ENCODE data around the gene RAB11FIP3.

Gene RAB11FIP3

DNA sequence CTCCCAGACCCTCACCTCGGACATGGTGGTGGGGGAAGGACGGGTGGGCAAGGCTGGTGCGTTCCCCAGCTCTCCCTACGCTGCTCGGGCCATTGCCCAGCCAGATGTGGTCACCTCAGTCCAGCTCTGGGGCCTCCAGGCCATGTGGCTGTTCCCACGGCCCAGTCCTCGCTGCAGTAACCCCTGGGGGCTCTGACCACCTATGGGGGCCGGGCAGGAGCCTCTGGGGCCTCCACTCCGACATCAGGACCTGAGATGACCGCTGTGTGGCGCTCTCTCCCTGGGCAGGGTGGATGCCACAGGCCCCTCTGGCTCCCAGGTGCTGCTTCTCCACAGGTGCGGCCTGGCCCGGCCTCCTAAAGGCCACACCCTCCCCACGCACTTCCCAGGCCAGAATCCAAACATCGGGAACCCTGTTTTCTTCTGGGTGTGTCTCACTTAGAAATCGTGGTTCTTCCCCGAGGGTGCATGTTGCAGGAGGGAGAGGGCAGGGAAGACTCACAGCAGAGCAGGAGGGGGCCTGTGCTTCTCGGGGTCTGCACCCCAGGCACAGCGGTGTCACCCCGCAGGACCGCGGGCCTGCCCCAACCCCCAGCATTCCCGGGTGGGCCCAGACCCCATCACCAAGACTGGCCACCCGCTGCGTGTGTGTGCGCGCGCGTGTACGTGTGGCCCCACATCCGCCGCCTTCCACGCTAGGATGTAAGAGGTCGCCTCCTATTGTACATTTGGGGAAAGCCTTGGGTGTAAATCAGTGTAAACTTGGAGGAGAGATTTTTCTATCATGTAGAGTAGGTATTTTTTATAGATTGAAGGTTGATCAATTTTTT lies 96.1 kb downstream of the RAB11FIP3 start:
- no peak for DNase-seq

DNA sequence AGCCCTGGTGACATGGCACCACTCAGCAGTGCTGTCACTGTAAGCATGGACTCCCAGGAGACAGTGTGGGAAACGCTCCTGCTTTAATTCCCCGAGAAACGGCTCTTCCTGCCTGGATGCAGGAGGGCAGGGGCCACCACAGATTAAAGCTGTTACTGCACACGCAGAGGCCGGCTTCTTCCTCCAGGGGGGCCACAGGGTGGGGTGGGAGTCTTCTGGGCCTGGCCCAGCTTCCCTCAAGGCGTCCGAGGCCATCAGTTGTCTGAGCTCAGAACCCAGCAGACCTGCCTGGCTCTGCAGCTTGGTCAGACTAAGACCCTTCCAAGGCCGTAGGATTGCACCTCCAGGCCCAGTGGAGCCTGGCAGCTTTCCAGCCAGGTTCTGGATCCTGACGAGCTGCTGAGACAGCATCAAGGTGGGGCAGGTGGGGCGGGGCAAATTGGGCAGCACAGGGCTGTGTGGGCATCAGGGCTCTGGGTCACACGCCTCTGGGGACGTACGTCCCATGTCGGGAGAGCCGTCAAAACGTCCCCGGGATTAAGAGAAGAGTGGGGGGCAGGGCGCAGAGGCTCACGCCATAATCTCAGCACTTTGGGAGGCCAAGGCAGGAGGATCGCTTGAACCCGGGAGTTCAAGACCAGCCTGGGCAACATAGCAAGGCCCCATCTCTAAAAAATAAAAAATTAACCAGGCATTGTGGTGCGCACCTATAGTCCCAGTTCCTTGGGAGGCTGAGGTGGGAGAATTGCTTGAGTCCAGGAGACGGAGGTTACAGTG lies 97.1 kb downstream of the RAB11FIP3 start:
- no peak for DNase-seq

DNA sequence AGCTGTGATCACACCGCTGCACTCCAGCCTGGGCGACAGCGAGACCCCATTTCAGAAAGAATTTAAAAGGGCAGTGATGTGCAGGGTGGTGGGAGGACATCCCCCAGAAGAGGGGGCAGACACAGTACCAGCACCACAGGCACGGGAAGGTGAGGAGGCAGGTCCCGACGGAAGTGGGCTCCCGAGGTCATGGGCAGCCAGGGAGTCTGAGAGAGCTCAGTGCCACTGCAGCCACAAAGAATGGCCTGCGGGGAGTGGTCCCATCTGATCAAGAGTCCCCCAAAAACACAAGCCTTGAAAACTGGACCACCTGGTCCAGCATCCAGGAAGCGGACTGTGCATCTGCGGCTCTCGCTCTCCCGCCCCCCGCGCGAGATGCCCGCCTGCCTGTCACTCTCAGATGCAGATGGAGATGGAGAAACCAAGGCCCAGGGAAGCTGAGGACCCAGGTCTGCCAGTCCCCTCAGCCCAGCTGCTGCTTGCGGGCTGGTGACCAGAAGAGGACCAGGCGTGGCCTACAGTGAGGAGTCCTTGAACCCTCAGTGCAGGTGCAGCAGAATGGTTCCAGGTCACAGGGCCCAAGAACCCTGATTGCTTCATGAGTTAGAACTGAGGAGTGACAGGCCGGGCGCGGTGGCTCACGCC lies 97.8 kb downstream of the RAB11FIP3 start:
- no peak for DNase-seq

DNA sequence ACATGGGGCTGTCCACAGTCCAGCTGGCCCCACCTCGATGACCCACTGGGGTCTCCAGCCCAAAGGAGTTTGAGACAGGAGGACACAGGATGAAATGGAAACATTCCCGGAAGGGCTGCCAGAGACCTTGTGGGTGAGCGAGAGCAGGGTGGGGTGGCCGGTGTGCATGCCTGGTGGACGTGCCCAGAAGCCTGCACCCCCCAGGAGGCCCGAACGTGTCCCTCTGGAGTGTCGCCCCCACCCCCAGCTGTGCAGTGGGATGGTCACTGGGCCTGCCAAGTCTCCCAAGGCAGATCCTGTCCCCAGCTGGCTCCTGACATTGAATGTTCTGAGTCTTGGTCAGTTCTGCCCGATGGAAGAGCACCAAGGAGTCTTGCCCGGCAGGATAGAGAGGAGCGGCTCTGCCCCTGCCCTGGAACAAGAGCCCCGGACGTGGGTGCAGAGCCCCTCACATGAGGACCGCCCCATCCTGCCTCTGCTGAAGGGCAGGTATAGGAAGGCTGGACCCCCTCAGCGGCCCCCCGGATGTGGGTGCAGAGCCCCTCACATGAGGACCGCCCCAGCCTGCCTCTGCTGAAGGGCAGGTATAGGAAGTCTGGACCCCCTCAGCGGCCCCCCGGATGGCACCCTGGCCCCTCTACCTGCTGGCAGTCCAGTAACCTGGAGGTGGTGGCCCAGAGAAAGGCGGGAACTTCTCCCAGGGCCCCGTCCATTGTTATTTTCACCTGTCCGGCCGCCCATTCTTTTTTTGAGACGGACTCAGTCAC lies 99.0 kb downstream of the RAB11FIP3 start:
- no peak for DNase-seq

DNA sequence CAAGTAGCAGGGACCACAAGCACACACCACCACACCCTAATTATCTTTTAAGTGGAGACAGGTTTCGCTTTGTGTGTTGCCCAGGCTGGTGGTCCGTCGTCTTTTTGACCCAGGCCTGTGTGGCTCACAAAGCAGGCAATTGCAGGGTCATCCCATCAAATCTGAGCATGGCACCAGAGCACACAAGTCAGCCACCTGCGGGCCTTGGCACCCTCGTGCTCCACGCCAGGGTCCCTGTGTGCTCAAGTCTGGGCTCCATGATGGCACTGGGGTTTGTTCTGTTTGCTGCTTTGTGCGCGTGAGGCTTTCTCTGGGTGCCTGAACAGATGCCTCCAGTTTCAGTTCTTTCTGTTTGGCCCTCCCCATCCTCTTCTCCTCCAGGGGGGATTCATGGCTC lies 99.7 kb downstream of the RAB11FIP3 start:
- DNase-seq = no peak

DNA sequence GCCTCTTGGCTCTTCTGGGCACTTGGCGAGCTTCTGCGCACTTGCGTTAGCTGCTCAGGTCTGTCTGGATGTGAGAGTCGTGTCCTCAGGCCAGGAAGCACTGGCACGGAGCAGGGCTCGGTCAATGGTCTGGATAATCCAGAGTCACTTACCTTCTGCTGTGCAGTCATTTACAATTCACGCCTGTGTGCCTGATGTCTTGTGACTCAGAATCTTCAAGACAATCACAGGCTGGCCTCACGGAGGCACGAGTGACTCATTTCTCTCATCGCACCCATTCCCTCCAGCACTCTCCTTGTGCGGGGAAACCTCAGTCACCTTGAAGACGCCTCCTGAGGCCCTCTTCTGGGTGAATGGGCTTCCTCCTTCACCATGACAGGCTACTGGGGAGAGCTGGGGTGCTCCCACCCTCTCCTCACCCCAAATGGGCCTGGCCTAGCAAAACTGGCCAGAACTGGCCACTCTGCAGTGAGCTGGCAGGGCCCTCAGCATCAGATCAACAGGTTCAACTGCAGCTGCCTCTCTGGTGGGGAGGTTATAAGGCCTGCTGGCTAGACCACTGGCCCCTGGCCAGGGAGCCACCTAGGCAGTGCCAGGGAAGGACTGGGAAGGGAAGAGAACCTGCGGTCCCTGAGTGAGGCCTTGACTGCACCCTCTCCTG lies 100.2 kb downstream of the RAB11FIP3 start:
- peak; percentile 23 for DNase-seq

DNA sequence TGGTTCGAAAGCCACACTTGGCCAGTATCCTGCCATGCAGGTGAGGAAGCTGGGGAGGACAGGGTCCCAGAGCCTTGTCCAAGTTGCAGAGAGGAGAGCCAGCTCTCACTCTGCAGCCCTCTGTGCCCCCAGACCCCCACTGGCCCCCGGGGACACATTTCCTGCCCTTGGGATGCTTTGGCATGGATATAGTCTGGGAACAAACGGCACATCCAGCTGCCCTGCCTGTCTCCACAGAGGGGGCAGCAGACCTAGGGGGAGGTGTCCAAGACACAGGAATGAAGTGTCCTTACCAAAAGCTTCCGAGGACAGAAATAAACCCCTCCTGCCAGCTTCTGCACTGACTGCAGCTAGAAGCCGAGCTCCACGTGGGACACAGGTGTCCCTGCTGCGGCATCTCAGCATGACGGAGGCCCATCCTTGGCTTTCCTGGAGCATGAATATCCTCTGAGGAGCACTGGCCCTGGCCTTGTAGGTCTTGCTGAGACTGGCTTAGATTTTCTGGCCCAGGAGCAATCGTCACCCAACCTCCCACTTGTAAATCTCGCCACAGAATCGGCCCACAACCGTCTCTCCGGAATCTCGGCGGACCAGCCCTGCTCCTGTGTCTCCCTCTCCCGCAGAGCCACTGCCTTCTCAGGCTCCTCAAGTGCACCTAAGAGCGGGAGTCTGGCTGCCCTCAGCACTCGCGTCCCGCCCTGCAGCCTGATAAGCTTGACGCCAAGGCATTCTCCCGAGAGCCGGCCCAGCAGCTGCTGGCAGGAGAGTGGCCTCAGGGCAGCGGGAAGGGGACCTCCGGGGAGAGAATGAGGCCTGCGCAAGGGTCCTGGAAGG lies 100.9 kb downstream of the RAB11FIP3 start:
- peak; percentile 2 for DNase-seq

DNA sequence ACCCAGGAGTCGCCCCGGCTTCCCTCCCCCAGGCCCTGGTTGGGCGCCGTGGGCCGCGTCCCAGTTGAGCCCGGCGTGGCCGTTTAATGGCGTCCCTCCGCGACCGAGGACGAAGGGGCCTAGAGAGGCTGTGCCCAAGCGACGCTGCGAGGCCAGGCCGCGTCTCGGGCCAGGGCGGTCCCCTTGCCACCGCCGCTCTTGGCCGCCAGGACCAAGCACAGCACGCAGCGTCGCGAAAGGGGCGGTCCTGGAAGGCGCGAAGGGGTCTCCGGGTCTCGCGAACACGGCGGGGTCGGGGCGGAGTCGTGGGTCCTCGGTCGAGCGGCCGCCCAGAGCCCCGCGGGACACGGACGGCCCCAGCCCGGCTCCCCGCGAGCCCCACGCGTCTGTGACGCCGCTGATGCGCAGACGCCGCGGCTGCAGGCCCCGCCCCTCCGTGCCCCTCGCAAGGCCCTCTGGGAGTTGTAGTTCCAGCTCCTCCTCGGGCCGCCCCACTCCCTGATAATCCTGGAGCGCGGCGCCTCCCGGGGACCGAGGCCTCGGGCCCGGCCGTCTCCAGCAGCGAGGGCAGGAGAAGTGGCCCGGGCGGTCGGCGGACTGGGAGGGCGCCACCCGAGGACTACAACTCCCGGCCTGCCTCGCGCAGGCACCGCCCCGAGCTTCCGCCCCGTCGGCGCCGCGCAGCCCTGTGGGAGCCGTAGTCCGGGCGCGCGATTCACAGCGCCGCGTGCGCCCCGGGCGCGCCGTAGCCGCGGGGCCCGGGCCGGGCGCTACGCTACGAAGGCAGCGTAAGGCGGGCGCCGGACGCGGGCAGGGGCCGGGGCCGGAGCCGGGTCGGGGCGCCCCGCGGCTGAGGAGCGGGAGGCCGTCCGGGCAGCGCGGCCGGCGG lies 101.8 kb downstream of the RAB11FIP3 start, which contains the start of gene CAPN15:
TSS of gene CAPN15 (plus strand) at position 698 of the 889 bp plus-strand sequence. CDS start 19,127 bp downstream, outside the sequence.
- peak; percentile 94 for DNase-seq

DNA sequence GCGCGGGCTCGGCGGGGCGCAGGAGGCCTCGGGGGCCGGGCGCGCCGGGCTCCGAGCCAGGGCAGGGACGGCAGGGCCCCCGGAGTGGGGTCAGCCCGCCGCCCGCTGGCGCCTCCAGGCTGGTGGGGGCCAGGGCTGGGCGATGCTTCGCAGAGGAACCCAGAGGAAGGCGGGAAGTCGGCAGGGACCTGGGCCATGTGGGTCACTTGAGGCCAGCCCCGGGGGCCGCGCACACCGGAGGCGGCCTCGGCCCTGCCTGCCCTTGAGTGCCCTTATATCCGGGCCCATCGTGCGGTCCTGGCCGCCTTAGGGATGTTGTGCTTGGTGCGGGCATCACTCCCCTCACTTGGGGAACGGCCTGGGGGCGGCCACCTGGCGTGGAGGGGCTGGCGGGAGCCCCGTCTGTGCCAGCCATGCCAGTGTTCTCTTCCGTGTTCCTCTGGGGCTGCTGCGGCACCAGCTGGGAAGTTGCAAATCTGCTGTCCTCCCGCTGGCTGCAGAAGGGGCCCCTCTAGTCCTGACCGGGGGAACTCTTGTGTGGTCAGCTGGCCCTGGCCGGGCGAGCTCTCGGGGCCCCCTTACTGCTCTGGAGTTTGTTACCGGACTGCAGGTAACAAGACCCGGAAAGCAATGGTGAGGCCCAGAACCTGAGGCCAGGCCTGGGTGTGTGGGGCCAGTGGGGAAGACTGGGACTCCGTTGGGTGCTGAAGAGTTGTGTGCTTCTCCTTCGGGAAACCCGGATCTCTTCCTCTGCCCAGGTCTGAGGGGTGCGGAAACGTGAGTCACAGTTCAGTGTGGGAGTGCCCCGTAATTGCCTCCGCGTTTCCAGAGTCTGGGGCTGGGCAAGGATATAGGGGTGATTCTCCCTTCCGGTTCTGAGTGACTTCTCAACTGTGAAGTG lies 102.9 kb downstream of the RAB11FIP3 start:
- DNase-seq = peak; percentile 56

DNA sequence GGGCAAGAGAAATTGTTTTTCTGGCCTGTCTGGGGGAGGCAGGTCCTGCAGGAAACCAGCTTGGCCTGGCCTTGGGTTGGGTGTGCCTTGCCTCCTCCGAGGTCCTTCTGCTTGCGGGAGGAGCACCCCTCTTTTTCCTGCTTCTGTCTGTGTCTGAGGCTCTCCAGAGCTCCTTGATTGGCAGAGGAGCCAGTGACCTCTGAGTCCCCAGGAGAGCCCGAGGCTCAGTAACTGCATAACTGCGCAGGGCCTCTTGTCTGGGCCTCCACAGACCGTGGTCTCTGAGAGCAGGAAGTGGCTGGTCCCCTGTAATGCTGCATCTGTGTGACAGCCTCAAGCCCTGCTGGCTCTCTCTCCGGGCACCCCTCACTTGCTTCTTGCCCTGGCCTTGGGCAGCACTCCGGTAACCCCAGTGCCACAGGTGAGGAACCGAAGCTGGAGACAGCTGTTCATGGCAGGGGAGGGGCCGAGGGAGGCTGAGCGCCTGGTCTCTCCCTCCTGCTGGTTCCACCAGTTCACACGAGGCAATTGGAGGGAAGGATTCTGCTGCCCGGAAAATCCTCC lies 103.6 kb downstream of the RAB11FIP3 start:
- peak; percentile 8 for DNase-seq

DNA sequence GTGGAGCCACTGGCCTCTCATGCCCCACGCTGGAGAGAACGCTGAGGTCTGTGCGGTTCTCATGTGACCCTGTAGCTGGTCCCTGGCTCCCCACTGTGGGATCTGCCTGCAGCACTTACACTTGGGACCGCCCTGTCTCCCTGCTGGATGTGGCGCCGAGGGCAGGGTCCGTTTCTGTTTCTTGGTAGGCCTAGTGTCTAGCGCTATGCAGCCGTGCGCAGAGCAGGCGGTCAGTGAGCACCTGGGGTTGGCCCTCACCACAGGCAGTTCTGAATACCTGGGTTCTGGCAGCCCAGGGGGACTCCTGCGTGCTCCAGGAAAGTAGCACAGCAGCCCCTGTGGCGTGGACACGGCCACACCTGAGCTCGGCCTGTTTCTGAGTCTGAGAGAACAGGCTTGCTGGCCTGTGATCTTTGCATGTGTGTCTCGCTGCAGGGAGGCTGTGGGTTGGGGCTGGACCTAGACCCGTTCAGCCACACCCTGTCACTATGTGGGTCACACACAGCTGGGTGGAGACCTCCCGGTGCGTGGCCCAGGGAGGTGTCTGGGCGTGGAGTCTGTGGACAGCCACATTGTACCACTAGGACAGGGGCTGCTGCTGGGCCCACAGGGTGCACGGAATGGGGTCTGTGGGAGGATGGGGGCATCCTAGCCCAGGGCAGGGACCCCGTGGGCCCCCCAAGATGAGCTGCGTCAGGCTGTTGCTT lies 104.8 kb downstream of the RAB11FIP3 start:
- DNase-seq = no peak

DNA sequence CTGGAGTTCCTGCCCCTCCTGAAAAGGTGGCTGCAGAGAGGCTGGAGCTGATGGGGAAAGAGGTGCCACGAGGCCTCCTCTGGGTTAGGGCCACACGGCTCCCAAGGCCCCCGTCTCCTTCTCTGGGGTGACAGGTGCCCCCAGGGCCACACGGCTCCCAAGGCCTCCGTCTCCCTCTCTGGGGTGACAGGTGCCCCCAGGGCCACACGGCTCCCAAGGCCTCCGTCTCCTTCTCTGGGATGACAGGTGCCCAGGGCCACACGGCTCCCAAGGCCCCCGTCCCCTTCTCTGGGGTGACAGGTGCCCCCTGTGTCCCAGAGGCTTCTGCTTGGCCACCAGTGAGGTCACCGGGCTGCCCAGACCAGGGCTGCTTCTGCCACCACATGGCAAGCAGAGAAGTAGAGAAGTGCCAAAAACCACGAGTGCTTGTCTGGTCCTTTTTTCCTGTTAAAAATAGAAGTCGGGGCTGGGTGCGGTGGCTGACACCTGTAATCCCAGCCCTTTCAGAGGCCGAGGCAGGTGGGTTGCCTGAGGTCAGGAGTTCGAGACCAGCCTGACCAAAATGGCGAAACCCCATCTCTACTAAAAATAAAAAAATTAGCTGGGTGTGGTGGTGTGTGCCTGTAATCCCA lies 106.2 kb downstream of the RAB11FIP3 start:
- DNase-seq = no peak

DNA sequence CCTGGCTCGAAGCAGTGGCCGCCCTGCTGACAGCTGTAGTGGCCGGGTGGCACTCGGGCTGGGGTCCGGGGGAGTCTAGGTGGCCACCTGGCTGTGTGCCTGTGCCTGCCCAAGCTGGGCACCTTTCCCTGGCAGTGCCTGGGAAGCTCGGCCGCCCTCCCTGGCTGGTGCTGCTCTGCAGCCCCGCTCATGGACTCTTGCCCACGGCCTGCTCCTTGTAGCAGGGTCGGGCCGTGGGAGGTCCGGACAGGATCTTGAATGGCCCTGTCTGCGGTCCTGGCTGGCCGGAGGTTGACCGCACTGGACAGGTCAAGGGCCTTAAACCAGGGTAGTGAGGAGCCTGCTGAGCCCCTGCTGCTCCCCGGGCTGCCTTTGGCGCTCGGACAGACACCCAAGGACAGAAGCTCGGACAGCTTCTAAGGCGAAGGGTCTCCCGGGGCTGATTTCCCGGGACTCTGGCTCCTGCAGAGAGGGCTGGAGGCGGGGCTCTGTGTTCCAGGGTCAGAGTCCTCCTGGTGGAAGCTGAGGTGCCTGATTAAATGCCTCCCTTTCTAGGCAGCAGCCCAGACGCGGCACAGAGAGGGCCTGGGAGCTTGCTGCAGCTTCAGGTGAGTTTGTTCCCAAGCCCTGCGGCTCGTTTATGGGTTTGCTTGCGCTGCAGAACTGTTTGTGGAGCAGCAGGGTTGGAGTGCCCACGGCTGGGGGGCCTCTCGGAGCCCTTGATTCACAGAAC lies 108.1 kb downstream of the RAB11FIP3 start:
- no peak for DNase-seq

DNA sequence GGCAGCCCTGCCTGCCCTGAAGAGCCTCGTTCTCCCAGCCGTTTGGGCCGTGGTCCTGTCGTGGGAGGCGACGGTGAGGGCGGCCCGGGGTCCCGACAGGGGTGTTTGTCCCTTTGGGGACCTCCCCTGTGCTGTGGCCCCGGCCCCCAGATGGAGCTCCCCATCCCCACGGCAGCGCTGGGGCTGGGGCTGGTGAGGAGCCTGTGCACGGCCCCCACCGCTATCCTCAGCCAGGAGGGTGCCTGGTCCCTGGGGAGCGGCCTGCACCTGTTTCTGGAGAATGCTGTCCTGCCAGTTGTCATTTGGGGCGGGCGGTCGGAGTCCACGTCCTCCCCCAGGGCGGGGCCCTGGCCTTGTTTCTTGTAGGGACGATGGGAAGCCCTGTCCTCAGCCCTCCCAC lies 108.7 kb downstream of the RAB11FIP3 start:
- DNase-seq = no peak

DNA sequence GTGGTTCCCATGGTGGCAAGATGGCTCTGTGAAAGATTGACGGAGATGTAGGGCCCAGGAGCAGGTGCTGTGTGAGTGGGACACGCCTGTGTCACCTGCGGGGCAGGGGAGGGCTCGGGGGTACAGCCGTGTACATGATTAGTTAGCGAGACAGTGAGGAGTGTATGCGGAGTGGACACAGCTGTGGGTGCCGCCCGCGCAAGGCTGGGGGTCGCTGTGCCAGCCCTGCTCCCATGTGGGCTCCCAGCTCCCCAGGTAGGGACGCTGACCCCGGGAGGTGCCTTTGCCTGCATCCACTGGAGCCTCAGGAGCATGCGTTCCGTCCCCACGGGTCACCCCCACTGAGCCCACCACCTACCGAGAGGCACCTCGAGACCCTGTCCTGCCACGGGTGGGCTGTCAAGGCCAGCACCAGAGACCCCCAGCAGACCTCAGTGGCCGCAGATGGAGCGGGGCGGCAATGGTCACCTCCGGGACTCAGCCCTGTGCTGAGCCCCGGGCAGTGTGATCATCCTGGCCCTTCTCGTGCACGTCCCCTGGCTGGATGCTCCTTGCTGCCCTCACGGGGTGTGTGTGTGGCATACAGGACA lies 109.5 kb downstream of the RAB11FIP3 start:
- no peak for DNase-seq

All from suppressor macrophage treated with lipopolysaccharide for 4 hours (primary cell).